ENCODE data around the gene TTLL13.
A peak's percentile ranks its signal among the peaks of the same experiment; 100 is the strongest.

- TF ChIP-seq CTCF (IDR thresholded peaks at IDR 0.05) (peak; percentile 51 to 63 (median 57)), POLR2A (IDR thresholded peaks at IDR 0.05) (no peak)
These were observed 29.8 kb upstream of the TTLL13 start for GRCh38 chr15:90219421-90220141.

Data from right lobe of liver (tissue), 4 donors.